ENCODE measurements around the gene AQR.
"Not testable (repeated sequence)": the region's sequence is repeated elsewhere in the genome, so short reads cannot be mapped to it uniquely, and the experiment has no call there.

The AQR gene

GRCh38 chr15:34815836-34816235 is 153.7 kb downstream of the AQR start:
- FAIRE-seq (no peak), DNase-seq (ENCODE audit: low spot score) (no peak)

DNA sequence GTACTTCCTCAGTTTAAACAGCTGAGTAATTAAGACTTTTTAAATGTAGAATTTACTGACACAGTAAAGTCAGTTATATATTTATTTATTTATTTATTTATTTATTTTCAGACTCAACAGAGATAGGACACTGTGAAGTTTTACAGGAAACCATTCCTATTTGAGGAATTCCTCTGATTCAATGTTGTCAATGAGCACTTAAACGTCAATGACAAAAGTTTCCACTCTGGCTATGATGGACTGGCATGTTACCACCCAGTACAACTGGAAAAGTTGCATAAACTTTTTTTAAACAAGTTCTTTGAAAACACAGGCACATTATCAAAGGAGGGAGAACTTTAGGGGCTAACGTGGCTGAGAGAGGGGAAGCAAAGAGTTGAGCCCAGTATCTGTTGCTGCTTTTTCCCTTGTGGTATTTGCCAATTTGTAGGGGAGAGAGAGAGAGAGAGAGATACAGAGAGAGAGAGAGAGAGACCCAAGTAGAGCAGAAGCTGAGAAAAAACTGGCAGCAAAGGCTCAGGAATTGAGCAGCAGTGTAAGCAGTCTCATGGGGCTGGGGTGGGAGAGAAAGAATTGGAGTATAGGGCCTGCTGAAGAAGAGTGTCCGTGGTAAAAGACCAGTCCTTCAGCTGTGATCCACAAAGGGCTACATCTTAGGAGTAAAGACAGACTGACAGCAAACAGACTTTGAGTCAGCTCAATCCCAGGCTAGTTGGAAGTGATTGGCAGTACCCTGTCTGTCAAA is 155.9 kb downstream of the AQR start:
- no peak for DNase-seq (ENCODE audit: low spot score)
- no peak for FAIRE-seq

GRCh38 chr15:34812868-34813365 is 156.6 kb downstream of the AQR start:
- FAIRE-seq; DNase-seq (ENCODE audit: low spot score): not testable (repeated sequence)

DNA sequence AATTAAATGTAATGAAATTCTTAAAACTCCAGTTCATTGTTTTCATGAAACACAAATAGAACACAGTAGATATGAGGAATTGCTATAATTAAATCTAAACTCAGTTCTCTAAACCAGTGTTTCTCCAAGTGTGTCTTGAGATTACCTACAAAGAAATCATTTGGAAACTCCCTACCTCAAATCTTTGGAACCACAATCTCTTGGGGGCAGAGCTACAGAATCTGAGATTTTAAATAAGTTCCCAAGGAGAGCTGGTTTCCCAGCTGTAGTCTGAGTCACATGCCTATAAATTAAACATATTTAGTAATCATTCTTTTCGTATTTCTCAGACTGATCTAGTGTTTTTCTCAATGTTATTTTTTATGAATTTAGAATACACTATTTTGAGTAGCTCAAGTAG is 157.2 kb downstream of the AQR start:
- FAIRE-seq (no peak), DNase-seq (ENCODE audit: low spot score) (no peak)

GRCh38 chr15:34810443-34811129 is 159.0 kb downstream of the AQR start:
- no peak for FAIRE-seq
- peak; percentile 63 for DNase-seq (ENCODE audit: low spot score)

DNA sequence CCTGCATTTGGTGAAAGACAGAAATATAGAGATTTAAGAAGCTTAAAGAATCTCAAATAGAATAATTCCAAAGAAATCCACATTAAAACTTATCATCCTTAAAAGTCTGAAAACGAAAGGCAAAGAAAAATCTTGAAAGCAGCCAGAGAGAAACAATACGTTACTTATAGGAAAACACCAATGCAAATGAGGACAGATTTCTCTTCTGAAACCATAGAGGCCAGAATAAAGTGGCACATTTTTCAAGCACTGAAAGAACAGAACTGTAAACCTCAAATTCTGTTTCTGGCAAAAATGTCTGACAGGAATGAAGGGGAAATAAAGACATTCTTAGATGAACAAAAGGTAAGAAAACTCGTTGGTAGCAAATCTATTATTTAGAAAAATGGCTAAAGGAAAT is 160.4 kb downstream of the AQR start:
- FAIRE-seq = no peak

DNA sequence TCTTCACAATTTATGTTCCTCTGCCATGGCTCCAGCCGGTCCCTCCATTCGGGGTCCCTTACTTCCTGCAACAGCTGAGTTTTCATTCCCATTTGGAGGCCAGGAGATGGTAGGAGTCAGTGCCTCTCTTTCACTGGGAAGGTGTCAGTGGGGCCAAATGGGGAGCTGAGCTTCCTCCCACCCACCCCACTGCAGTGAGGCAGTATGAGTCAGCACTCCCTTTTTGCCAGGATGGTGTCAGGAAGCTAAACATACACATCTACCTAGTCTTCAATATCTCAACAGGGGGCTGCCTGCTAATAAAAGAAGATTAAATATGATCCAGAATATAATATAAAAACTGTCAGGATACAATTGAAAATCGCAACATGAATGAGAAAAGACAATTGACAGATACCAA is 161.5 kb downstream of the AQR start:
- no peak for FAIRE-seq
- DNase-seq (ENCODE audit: low spot score) = no peak

More for the DNA sequence above, 160.4 kb downstream of the AQR start:
- no peak for DNase-seq (ENCODE audit: low spot score)

- not testable (repeated sequence) for DNase-seq (ENCODE audit: low spot score); FAIRE-seq
Observed at GRCh38 chr15:34807241-34807640, 162.3 kb downstream of the AQR start.

DNA sequence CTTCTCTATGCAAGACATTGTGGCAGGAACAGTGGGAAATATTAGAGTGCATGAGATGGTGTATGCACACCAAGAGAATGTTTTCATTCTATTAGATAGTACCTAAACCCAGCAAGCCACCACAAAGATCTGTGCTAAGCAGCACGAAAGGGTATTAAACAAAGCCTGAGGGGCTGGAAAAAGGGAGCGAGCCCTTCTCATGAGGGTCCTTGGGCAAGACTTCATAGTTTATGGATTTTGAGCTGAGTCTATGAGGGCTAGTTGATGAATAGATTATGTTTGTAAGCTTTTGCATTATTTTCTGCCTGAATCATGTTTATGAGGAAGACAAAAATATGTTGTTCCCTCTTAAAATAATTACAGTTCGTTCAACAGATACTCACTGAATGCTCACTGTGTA is 164.8 kb downstream of the AQR start:
- no peak for FAIRE-seq
- DNase-seq (ENCODE audit: low spot score) = no peak

GRCh38 chr15:34804113-34804512 is 165.4 kb downstream of the AQR start:
- FAIRE-seq (no peak), DNase-seq (ENCODE audit: low spot score) (no peak)

- FAIRE-seq = no peak
- no peak for DNase-seq (ENCODE audit: low spot score)
Observed at GRCh38 chr15:34802803-34803750, 166.5 kb downstream of the AQR start.

- FAIRE-seq (no peak), DNase-seq (ENCODE audit: low spot score) (no peak)
Observed at GRCh38 chr15:34802371-34802770, 167.2 kb downstream of the AQR start.

All from RCC 7860 (cell line).